GM21717 (cell line): ENCODE results near the gene DENND1B.
"Not testable (repeated sequence)": the region's sequence is repeated elsewhere in the genome, so short reads cannot be mapped to it uniquely, and the experiment has no call there.

Source experiments
- ATAC-seq: cut with Tn5 transposase; IDR thresholded peaks from one replicate; pipeline ENCODE4 v1.9.1; 2021; ENCODE audit warnings: mild to moderate bottlenecking, moderate library complexity; ENCODE audit not compliant: unreplicated experiment

Gene DENND1B

GRCh38 chr1:197752652-197753164, 22.6 kb downstream of the DENND1B start:
- not testable (repeated sequence) for ATAC-seq

DNA sequence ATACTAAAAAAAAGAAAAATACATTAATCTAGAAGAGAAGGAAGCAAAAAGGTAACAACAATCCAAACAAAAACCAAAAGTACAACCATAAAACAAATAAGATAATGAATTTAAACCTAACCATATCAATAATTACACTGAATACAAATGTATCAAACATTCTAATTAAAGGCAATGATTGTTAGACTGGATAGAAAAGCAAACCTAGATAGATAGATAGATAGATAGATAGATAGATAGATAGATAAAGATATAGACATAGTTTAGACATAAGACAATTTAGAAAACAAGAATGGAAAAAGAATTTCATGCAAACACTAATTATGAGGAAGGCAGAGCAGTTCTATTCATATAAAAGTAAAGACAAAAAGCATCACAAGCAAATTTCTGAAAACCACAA, 24.9 kb downstream of the DENND1B start:
- no peak for ATAC-seq

GRCh38 chr1:197745911-197746310, 29.4 kb downstream of the DENND1B start:
- no peak for ATAC-seq

DNA sequence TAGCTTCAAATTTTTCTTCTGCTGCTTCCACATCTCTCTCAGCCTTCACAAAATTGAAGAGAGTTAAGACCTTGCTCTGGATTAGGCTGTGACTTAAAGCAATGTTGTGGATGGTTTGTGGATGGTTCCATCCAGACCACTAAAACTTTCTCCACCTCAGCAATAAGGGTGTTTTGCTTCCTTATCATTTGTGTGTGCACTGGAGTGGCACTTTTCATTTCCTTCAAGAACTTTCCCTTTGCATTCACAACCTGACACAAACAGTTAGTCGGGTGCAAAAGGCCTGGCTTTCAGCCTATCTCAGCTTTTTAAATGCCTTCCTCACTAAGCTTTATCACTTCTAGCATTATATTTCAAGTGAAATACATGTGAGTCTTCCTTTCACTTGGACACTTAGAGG, 30.3 kb downstream of the DENND1B start:
- ATAC-seq: no peak

DNA sequence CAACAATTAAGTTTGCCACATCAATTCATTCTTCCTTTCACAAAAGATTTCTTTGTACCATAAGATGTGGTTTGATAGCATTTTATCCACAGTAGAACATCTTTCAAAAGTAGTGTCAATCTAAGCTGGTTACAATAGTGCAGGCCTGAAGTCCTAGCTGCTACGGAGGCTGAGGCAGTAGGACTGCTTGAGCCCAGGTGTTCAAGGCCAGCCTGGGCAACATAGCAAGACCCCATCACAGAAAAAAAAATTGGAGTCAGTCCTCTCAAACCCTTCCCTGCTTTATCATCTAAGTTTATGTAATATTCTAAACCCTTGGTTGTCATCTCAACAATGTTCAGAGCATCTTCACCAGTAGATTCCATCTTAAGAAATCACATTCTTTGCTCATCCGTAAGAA, 31.7 kb downstream of the DENND1B start:
- ATAC-seq: no peak

DNA sequence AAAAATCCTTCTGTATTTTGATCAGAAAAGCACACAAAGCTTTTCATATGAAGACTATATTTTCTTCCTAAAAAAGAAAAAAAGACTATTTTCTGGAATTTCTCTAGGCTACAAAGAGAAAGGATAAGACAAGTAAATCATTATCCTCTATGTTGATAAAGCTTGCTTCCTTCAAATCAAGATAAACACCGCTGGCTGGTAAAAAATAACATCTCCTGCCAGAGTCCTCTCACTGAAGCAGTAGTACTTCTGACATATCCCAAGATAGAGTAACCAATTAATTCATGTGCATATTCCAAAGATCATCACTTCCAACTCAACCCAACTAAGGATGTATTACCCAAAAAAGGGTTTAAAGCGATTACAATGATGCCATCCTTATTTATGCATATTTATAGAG, 34.3 kb downstream of the DENND1B start:
- no peak for ATAC-seq

- no peak for ATAC-seq
These were observed 36.4 kb downstream of the DENND1B start for GRCh38 chr1:197738927-197739326.

GRCh38 chr1:197737916-197738315, 37.4 kb downstream of the DENND1B start:
- ATAC-seq: no peak

GRCh38 chr1:197736685-197737084, 38.6 kb downstream of the DENND1B start:
- no peak for ATAC-seq

DNA sequence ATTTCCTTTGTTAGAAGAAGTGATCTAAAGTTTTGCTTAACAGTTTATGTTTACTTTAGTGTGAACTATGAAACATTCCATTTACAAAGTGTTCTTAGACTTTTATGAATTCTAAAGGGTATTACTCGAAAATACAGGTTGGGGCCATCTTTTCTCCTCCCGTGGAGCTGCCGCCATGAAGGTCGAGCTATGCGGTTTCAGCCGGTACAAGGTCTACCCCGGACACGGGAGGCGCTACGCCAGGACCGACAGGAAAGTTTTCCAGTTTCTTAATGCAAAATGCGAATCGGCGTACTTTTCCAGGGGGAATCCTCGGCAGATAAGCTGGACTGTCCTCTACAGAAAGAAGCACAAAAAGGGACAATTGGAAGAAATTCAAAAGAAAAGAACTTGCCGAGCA, 39.8 kb downstream of the DENND1B start:
- no peak for ATAC-seq

- no peak for ATAC-seq
These were observed 42.0 kb downstream of the DENND1B start for GRCh38 chr1:197733324-197733723.

GRCh38 chr1:197732187-197732586, 43.1 kb downstream of the DENND1B start:
- ATAC-seq: no peak

- ATAC-seq: no peak
These were observed 43.8 kb downstream of the DENND1B start for GRCh38 chr1:197731449-197731848.

GRCh38 chr1:197725976-197726375, 49.3 kb downstream of the DENND1B start:
- ATAC-seq: no peak

- ATAC-seq: no peak
These were observed 50.2 kb downstream of the DENND1B start for GRCh38 chr1:197725044-197725443.

- ATAC-seq: no peak
These were observed 59.5 kb downstream of the DENND1B start for GRCh38 chr1:197715806-197716205.

GRCh38 chr1:197706601-197707000, 68.7 kb downstream of the DENND1B start:
- ATAC-seq: no peak

- ATAC-seq: no peak
These were observed 69.3 kb downstream of the DENND1B start for GRCh38 chr1:197705941-197706340.

DNA sequence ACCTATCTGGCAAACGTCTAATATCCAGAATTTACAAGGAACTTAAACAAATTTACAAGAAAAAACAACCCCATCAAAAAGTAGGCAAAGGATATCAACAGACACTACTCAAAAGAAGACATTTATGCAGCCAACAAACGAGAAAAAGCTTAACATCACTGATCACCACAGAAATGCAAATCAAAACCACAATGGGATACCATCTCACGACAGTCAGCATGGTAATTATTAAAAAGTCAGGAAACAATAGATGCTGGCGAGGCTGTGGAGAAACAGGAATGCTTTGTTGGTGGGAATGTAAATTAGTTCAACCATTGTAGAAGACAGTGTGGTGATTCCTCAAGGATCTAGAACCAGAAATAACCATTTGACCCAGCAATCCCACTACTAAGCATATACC, 74.6 kb downstream of the DENND1B start:
- not testable (repeated sequence) for ATAC-seq

- ATAC-seq: no peak
These were observed 78.9 kb downstream of the DENND1B start for GRCh38 chr1:197696372-197696771.

GRCh38 chr1:197695961-197696360, 79.3 kb downstream of the DENND1B start:
- ATAC-seq: no peak

DNA sequence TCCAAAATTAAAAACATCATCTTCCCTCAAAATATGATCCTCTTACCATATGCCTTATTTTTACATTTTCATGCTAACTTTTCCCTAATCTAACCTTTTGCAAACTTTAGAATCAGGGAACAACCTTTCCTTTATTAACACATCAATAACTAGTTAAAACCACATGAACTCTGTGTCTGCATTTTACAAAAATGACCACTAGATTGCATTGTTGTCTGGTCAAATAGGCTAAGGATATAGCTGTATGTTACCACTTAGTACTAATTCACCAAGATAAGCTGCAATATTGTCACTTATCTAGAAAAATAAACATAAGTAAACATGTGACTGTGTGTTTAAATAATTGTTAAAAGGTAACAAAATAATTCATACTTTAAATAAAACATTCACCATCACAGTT, 82.3 kb downstream of the DENND1B start:
- ATAC-seq: no peak

DNA sequence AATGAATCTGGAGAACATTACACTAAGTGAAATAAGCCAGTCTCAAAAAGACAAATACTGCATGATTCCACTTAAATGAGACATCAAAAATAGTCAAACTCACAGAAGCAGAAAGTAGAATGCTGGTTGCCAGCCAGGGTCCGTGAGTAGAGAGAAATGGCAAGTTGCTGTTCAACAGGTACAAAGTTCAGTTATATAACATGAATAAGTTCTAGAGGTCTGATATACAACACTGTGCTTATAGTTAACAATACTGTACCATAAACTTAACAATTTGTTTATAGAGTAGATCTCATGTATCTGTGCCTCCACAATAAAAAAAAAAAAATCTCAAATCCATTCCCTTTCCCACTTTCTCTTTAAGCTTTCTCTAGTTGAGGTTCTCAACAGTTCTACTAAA, 83.5 kb downstream of the DENND1B start:
- no peak for ATAC-seq

GRCh38 chr1:197690074-197690473, 85.2 kb downstream of the DENND1B start:
- ATAC-seq: no peak
